CD4-positive, alpha-beta T cell treated with Interleukin-6 at 100 ng/mL for 8 hours (primary cell): ENCODE measurements around the gene AGO3.
"Not testable (repeated sequence)": the region's sequence is repeated elsewhere in the genome, so short reads cannot be mapped to it uniquely, and the experiment has no call there.

Source experiments
- DNase-seq: peaks from one replicate; pipeline ENCODE4 v3.0.0-alpha.2; 2020; ENCODE audit warnings: mixed read lengths, low spot score

AGO3 gene

GRCh38 chr1:36008546-36009197 lies 77.8 kb downstream of the AGO3 start:
- no peak for DNase-seq

GRCh38 chr1:36014722-36015220 lies 83.9 kb downstream of the AGO3 start:
- DNase-seq, result no peak

GRCh38 chr1:36016686-36017085 lies 85.8 kb downstream of the AGO3 start:
- no peak for DNase-seq

DNA sequence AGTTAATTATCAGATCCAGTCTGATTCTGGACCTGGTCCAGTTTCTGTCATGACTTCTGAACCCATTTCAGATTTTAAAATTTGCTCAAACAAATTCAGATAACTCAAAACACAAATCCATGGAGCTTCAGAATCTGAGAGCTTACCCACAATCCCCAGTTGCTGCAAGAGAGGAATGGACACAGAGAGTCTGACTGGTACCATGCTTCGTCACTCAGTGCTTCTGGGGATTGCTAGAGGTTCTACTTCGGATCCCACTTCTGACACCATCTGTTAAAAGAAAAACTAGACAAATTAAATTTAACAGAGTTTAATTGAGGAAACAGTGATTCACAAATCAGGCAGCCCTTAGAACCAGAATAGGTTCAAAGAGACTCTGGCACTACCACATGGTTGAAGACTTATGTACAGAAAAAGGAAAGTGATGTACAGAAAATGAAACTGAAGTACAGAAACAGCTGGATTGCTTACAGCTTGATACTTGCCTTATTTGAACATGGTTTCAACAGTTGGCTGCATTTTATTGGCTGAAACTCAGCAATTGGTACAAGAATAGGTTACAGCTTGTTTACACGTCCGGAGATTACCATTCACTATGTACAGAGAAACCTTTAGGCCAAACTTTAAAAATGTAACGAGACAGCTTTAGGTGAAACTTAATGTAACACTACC lies 92.3 kb downstream of the AGO3 start:
- DNase-seq, result no peak

DNA sequence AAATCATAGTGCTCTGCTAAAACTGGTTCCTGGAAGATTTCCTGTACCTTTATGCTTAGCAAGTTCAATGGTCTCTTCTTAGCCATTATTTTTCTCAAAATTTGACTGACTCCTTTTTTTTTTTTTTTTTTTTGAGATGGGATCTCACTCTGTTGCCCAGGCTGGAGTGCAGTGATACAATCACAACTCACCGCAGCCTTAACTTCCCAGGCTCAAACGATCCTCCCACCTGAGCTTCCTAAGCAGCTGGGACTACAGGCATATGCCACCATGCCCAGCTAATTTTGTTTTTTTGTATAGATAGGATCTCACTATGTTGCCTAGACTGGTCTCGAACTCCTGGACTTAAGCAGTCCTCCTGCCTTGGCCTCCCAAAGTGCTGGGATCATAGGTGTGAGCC lies 93.1 kb downstream of the AGO3 start:
- DNase-seq, result not testable (repeated sequence)

DNA sequence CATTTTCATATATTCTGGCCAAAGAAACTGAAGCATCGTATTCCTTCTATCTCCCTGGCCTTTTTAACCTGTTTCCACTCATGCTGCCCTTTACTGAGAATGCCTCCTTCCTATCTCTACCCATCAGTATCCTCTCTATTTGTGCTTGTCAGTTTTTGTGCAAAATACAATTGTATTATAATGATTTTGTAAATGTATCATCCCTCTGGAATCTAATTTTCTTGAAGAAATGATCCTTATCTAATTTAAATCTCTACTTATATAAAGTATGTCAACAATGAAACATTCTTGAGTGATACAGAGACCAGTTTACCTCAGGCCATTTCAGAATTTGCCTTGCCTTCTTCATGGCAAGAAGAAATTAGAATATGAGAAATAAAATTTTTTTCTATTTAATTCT lies 93.9 kb downstream of the AGO3 start:
- no peak for DNase-seq

DNA sequence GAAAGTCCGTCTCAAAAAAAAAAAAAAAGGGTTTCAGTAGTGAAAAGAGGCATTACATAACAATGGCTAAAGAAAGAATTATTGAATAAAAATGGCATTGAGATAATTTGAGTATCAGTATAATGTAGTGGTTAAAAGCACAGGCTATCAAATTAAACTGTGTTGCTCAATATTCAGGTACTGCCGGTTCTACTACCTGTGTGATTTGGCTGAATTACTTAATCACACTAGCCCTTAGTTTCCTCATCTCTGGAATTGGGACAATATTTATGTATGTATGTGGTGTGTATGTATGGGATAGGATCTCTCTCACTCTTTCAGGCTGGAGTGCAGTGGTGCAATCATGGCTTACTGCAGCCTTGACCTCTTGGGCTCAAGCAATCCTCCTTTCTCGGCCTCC lies 96.9 kb downstream of the AGO3 start:
- no peak for DNase-seq

DNA sequence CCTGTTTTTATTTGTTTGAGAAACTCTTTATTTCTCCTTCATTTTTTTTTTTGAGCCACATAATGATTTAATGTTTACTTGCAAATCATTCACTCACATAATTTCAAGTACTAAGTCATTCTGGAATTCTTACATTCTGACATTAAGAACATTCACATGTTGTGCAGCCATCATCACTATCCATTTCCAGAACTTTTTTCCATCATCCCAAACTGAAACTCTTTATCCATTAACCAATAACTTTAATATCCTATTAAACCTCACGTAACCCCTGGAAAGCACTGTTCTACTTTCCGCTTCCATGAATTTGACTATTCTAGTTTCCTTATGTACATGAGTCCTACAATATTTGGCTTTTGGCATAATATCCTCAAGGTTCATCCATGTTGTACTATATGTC lies 100.5 kb downstream of the AGO3 start:
- DNase-seq, result no peak

- DNase-seq, result no peak
Observed at GRCh38 chr1:36034692-36035091, 103.8 kb downstream of the AGO3 start.

DNA sequence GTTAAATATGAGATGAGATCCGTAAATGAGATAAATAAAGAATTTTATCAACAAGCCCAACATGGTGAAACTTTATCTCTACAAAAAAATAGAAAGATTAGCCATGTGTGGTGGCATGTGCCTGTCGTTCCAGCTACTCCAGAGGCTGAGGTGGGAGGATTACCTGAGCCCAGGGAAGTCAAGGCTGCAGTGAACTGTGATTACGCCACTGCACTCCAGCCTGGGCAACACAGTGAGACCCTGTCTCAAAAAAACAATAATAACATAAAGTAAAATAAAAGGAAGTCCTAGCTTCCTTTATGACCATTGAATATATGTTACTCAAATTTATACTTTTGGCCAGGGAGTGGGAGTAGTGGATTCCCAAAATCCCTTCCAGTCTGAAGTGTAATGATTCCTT lies 104.2 kb downstream of the AGO3 start:
- no peak for DNase-seq

DNA sequence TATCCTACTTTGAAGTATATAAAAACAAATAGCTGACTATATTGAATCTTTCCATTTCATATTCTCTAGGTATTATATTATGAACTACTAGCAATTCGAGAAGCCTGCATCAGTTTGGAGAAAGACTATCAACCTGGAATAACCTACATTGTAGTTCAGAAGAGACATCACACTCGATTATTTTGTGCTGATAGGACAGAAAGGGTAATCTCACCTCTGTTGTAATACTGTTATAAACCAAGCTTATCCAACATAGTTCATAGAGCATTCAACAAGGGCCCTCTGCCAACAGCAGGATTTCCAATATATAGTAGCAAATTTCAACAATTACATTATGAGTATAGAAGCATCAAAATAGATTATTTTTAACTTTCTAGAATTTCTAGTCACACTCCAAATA lies 109.3 kb downstream of the AGO3 start:
- no peak for DNase-seq

DNA sequence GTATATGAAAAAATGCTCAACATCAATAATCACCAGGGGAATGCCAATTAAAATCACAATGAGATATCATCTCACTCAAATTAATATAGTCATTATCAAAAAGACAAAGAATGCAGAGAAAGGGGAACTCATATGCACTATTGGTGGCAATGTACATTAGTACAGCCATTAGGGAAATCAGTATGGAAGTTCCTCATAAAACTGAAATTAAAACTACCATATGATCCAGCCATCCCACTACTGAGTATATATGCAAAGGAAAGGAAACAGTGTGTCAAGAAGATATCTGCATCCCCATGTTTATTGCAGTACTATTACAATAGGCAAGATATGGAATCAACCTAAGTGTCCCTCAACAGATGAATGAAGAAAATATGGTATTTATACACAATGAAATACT lies 120.9 kb downstream of the AGO3 start:
- DNase-seq, result no peak

- DNase-seq, result no peak
Observed at GRCh38 chr1:36053978-36054377, 123.1 kb downstream of the AGO3 start.

DNA sequence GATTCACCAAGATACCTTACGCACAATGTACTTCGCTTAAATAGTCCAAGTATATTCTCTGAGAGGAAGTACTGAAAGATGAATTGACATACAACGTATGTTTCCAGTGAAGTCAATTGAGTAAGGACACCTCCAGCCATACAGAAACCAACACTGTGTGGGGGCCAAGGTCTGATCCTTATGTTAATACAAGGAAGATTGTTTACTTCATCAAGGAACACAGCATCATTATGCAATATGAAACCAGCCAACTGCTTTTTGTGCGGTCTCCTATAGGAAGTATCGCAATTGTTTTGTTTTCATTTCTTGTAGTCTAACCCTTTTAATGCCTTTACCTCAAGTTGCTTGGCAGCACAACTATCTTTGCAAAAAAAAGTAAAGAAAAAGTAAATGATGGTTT lies 124.8 kb downstream of the AGO3 start:
- no peak for DNase-seq

DNA sequence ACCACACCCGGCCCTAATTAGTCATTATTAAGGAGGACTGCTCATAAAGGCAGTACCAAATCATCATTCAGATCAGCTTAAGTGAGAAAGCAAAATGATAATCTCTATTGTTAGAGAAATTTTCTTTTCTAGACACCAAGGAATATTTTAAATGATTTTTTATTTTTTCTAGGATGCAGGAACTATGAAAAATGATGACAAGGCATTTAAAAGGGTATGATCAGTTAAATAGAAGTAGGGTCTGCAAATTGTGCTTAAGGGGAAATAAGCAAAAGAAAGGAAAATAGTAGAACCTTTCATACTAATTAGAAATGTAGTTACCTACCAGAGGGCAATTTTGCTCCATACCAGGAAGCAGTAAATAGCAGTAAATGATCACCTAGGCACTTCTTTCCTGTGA lies 131.4 kb downstream of the AGO3 start:
- no peak for DNase-seq

DNA sequence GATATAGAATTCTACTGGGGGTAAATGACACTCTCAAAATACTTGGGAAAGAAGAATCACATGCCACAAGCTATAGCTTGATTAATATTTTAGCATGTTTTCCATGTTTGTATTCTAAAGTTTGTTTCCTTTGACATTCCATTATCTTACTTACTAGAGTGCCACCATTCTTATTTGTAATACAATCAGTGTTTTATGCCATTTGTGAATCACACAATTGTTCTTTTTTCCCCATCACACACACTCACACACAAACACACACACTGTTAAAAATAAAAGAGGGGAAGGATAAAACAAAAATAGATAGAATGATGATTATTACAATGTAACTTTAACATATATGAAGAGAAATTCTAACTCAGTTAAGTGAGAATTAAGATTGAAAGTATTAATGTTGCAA lies 137.0 kb downstream of the AGO3 start:
- DNase-seq, result no peak

DNA sequence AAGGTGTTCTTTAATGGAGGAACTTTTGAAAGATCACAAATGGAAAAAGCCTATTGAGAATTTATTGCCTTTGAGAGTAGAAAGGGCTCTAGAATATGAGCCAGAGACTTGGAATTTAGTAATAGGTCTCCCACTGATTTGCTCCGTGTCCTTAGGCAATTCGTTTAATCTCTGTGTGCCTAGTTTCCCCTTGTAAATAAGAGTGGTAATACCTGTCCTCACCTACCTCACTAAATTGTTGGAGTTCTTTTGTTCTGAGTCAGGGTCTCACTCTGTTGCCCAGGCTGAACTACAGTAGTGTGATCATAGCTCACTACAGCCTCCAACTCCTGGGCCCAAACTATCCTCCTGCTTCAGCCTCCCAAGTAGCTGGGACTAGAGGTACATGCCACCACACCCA lies 138.0 kb downstream of the AGO3 start:
- no peak for DNase-seq

GRCh38 chr1:36070349-36070748 lies 139.4 kb downstream of the AGO3 start:
- DNase-seq, result no peak

DNA sequence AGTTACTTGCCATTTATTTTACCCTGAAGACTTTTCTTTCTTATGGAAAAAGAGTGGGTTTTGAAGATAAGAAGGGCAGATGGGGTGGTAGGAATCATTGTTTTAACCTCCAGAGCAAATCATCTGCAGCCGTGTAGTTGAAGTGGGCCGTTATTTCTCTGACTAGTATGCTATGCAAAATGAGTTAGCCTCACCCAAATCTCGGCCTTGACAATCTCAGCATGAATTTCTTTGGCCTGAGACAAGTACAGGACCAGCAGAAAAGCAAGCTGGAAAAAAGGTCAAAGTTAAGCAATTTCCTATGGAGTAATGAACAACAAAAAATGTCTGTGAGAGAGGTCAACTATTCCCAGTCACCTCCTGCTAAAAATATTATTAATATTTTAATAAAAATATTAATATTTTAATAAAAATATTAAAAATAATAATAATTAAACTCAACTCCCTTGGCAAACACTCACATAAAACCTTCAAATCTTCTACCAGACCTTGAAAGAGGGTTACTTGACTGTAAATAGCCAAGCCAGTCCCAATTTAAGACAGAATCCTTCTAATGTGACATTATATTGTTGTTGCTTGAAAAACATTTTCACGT lies 146.2 kb downstream of the AGO3 start:
- DNase-seq, result no peak

GRCh38 chr1:36080236-36080635 lies 149.3 kb downstream of the AGO3 start:
- DNase-seq, result no peak

DNA sequence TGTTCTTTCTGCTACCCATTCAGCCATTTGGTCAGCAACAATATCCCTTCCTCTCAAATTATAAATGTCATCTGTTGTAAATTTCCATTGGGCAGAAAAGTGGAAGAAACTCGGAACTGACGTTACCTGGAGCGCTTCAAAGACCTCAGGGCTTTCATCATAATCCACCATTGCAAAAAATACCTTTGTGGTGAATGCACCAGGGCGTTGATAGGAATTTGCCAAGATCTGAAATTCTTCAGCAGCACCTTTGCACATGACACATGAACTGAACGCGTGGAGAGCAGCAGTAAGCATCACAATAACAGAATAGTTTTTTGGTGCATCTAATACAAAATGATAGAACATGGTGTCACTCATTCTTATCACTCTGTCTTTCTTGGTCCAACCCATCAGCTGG lies 149.9 kb downstream of the AGO3 start:
- no peak for DNase-seq

DNA sequence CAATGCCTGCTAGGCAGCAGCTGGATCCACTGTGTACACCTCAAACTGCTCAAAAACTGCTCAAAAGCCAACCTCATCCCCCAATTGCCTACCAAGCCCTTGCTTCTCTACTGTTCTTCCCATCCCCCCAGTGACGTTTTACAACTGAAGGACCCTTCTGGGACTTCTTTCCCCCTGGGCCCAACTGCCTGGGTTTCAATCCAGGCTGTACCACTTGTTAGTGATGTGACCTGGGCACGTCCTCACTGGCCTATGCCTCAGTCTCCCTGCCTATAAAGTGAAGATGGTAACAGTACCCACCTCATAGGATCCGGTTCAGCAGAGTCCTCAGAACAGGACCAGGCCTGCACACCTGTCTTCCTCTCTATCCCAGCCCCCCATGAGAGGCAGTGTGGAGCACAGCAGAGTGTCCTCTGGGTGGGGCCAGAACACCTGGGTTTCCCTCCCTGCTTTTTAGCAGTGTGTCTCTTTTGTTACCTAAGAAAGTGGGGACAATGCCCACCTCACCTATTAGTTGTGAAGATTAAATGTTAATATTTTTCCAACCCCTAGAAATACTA lies 151.1 kb downstream of the AGO3 start:
- no peak for DNase-seq

DNA sequence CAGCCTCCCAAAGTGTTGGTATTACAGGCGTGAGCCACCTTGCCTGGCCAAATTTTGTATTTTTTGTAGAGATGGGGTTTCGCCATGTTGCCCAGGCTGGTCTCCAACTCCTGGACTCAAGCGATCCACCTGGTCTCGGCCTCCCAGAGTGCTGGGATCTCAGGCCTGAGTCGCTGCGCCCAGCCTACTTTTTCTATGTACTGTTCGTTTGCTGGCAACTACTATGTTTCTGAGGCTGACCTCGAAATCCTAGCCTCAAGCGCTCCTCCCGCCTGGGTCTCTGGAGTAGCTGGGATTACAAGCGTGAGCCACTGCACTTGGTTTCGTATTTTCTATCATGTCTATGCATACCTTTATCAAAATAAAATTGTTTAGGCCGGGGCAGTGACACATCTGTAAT lies 152.3 kb downstream of the AGO3 start:
- no peak for DNase-seq
